ENCODE data around the gene LYVE1.

DNA sequence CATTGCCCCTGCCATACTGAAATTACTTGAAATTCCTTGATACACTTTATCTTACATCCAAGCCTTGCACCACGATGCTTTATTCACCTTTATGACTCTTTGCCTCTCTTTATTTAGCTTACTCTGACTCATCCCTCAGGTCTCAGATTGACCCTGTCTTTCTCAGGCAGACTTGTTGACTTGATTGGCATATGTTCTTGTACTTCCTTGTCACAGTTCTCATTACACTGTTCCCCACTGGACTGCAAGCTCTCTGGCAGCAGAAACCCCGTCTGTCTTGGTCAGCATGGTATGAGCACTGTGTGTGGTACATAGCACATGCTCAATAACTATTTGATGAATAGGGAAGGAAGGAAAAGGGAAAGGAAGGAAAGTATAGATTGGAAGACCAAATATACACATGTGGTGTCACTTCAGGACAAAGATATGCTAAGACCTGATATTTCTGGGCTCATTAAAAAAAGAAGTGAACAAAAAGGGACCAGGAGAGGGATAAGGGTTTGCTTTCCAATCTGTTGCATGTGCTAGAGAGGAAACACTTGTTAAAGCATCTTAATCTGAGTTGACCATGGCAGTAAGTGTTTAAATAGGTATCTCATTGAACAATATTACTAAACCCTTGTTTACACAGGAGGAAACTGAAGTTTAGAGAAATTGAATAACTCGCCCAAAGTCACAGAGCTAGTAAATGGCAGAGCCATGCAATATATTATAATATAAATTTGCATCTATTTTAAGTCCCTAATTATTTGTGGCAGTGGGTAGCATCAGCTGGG, 7.2 kb downstream of the LYVE1 start:
- TF ChIP-seq, protein P1, sequence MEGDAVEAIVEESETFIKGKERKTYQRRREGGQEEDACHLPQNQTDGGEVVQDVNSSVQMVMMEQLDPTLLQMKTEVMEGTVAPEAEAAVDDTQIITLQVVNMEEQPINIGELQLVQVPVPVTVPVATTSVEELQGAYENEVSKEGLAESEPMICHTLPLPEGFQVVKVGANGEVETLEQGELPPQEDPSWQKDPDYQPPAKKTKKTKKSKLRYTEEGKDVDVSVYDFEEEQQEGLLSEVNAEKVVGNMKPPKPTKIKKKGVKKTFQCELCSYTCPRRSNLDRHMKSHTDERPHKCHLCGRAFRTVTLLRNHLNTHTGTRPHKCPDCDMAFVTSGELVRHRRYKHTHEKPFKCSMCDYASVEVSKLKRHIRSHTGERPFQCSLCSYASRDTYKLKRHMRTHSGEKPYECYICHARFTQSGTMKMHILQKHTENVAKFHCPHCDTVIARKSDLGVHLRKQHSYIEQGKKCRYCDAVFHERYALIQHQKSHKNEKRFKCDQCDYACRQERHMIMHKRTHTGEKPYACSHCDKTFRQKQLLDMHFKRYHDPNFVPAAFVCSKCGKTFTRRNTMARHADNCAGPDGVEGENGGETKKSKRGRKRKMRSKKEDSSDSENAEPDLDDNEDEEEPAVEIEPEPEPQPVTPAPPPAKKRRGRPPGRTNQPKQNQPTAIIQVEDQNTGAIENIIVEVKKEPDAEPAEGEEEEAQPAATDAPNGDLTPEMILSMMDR (IDR thresholded peaks at IDR 0.05): no peak
- no peak for TF ChIP-seq POLR2A (IDR thresholded peaks at IDR 0.05)

Measured in esophagus squamous epithelium (tissue), 4 donors.